Renal pelvis (tissue), 4 donors: Measurements from ENCODE around the gene PMF1. TPM values are rescaled to one million over a fixed set of nuclear protein-coding genes. Genes with fewer than 3 reads are reported as not detected.

Source experiments
- DNase-seq: peaks from one replicate; pipeline ENCODE4 v3.0.0-alpha.2; 2013
- polyA plus RNA-seq, 3 donors: library from polyadenylated mRNA; unstranded; fragments of 120-200 nt; gene quantifications; one replicate each; pipeline ENCODE4 v1.2.1, GENCODE V29; 2013; ENCODE audit not compliant: insufficient read length in 3 of 3

PMF1 gene
- polyA plus RNA-seq, 3 donors = 89.6 to 102 (median 99.1) TPM

GRCh38 chr1:156229809-156230472, 17.1 kb downstream of the PMF1 start:
- no peak for DNase-seq

DNA sequence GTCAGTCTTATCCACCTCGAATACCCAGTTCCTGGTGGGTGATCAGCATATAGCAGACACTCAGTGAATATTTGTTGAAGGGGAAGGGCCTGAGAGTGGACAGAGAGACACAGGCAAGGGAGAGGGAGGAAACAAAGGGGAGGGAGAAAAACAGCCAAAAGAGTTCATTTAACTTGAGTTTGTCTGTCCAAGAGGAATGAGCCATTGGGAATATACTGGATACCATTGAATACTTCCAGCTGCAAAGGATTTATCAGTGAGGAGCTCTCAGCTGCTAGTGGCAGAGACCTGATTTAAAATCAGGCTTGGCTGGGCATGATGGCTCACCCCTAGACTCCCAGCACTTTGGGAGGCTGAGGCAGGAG, 17.6 kb downstream of the PMF1 start:
- DNase-seq = no peak

- no peak for DNase-seq
These were observed 19.5 kb downstream of the PMF1 start for GRCh38 chr1:156232201-156232894.

DNA sequence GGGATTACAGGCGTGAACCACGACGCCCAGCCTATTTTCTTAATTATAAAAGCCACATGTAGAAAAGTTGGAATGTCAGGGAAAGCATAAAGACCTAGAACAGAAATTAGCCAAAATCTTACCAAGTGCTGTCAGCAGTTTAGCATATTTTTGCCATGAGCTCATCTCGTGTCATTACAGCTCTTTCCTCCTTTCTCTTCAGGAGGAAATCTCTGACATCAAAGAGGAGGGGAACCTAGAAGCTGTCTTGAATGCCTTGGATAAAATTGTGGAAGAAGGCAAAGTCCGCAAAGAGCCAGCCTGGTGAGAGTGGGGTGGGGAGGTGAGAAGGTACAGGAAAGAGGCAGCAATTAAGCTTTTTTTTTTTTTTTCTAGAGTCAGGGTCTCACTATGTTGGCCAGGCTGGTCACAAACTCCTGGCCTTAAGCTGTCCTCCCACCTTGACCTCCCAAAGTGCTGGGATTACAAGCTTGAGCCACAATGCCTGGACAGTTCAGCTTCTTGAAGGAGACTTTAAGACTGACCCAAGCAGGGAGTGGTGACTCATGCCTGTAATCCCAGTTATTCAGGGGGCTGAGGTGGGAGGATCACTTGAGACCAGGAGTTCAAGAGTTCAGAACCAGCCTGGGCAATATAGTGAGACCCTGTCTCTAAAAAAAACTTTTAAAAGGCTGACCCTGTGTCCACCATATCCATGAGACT, 20.8 kb downstream of the PMF1 start:
- DNase-seq = no peak

GRCh38 chr1:156236164-156236563, 23.4 kb downstream of the PMF1 start:
- DNase-seq = no peak

- DNase-seq = no peak
These were observed 25.4 kb downstream of the PMF1 start for GRCh38 chr1:156238248-156238647.

DNA sequence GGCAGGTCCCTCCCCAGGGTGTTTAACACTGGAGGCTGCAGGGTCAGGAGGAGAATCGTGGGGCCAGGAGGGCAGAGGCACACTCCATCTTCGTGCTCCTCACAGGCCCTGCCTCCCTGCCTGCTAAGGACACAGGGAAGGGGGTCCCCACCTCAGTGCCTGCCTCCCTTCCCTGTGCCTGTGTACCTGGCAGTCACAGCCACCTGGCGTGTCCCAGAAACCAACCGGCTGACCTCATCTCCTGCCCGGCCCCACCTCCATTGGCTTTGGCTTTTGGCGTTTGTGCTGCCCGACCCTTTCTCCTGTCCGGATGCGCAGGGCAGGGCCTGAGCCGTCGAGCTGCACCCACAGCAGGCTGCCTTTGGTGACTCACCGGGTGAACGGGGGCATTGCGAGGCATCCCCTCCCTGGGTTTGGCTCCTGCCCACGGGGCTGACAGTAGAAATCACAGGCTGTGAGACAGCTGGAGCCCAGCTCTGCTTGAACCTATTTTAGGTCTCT, 28.6 kb downstream of the PMF1 start:
- no peak for DNase-seq

DNA sequence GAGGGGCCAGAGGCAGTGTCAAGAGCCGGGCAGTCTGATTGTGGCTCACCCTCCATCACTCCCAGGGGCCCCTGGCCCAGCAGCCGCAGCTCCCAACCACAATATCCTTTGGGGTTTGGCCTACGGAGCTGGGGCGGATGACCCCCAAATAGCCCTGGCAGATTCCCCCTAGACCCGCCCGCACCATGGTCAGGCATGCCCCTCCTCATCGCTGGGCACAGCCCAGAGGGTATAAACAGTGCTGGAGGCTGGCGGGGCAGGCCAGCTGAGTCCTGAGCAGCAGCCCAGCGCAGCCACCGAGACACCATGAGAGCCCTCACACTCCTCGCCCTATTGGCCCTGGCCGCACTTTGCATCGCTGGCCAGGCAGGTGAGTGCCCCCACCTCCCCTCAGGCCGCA, 29.1 kb downstream of the PMF1 start, which contains the start of gene BGLAP:
Gene BGLAP (plus strand): TSS at position 259 of the 400 bp plus-strand sequence. CDS start 48 bp downstream, at position 307.
- DNase-seq = no peak

DNA sequence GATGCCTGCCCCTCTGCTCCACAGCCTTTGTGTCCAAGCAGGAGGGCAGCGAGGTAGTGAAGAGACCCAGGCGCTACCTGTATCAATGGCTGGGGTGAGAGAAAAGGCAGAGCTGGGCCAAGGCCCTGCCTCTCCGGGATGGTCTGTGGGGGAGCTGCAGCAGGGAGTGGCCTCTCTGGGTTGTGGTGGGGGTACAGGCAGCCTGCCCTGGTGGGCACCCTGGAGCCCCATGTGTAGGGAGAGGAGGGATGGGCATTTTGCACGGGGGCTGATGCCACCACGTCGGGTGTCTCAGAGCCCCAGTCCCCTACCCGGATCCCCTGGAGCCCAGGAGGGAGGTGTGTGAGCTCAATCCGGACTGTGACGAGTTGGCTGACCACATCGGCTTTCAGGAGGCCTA, 29.9 kb downstream of the PMF1 start:
- DNase-seq = no peak

DNA sequence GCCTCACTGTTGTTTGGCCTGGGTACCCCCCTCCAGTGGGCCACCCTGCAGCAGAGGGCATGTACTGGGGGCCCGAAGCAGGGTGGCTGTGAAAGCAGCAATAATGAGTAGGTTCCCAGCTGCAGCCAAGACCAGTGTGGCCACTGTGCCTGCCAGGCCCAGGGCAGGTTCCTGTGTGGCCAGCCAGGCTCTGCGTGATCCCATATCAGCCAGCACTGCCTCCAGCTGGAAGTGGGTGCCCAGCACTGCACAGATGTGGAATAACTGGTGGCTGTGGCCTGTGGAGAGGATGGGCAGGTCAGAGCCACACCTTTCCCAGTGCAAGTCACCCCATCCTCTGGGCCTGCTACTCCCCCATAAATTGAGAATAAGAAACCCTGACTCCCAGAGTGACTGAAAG, 31.3 kb downstream of the PMF1 start:
- no peak for DNase-seq

DNA sequence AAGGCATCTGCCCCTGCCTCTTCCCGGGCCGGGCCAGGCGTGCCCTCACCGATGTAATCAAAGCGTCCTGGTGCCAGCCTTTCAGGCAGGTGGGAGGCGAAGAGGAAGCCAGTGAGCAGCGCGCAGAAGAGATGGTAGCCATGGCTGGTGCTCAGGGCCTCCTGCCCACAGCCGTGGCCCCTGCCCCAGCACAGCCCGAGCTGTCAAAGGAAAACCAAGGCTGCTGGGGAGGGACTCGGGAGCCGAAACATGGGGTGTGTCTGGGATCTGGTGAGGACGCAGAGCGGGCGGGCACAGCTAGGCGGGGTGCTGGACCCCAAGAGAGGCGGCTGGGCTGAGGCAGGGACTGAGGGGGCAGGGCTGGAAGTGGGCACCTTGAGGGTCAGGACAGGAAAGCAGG, 31.9 kb downstream of the PMF1 start:
- no peak for DNase-seq

GRCh38 chr1:156245451-156246232, 32.8 kb downstream of the PMF1 start:
- peak; percentile 24 for DNase-seq

- no peak for DNase-seq
These were observed 33.5 kb downstream of the PMF1 start for GRCh38 chr1:156246241-156246780.

DNA sequence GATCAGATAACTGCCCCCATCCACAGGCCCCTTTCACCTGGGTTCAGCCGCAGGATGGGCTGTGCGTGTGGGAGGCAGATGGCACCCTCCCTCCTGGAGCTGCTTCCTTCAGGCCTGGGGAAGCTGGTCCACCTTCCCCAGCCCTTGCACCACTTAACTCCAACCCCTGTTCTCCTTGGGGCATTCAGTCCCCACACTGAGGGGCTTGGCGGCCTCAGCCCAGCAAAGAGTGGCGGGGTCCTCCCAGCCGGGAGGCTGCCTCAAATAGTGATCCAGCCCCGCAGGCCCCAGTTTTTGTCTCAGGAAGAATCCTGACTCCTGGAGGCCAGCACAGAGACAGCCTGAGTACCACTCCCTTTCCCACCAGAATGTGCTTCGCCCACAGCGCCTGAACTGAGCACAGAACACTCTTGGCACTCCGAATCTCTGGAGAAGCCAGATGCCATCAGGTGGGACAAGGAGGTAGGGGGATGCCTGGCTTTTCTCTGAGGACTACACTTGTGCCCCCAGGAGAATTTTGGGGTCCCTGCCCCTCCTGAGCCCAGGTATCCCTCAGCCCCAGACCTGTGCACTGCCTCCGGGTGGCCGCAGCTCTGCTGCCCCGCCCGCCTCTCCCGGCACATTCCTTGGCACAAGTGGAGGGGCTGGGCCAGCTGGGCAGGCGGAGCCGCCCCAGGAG, 34.1 kb downstream of the PMF1 start:
- no peak for DNase-seq

DNA sequence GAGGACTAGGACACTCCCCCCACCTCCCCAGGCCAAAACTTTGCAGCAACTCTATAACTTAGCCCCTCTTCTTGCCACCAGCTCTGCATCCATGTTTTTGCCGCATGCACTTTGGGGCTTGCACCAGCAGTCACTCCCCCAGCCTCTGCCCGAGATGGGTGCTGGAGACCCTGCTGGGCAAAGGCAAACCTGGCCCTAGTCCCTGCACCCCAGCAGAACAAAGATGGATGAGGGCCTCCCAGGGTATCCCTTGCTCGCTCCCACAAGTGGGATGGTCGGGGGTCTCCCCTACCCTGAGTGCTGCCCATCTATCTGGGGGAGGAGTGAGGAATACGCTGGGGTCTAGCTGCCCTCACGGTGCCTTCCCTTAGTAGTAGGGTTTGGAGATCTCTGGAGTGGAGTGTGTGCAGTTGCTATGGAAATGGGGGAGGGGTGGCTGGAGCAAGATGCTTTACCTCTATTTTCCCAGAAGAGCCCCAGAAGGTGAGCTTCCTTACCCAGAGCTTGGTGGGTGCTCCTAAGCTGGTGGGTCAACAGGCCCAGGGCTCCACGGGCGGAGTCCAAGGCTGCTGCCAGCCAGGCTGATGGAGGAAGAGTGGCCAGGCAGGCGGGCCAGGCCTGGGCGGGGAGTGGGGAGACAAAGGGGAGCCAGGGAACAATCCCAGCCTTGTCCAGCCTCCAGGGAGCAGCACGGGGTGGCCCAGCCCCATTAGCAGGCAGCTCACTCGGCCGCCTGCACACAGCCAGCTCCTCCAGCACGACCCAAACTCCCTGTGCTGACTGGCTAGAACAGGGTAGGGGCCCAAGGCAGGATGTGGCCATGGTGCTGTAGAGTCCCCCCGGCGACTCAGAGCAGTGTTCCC, 34.9 kb downstream of the PMF1 start, which contains the start of gene PAQR6:
Gene PAQR6 (minus strand): TSS at position 597 of the 863 bp plus-strand sequence. CDS start 1,325 bp downstream, outside the sequence.
- no peak for DNase-seq

DNA sequence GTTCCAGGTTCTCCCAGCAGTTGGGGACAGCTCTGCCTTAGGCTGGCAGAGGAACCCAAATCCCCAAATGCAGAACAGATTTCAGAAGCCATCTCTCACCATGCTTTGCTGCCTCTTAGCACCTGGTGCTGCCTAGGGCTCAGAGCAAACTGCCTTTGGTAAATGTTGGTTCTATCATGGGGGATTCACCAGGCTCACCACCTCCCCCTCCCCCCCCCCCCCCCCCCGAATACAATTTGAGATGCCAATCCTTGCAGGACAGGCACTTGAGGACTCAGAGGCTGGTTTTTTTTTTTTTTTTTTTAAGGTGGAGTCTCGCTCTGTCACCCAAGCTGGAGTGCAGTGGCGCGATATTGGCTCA, 35.5 kb downstream of the PMF1 start:
- DNase-seq = no peak

DNA sequence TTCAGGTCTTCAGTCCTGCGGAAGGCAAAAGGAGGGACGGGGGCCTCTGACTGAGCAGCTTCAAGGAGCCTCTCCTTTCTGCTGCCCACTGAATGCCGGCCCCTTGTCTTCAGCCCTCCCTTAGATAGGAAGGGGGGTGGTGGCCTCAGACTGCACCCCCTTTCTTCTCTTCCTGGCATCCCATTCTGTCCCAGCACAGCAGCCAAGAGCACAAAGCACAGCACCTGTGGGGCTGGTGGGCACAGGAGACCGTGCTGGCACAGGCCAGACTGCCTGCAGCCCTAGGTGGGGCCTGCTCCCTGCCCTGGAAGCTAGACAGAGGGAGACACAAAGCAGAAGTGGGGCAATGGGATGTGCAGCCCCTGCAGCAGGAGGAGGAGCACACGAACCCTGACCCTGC, 36.8 kb downstream of the PMF1 start:
- DNase-seq = no peak

GRCh38 chr1:156251527-156251926, 38.7 kb downstream of the PMF1 start:
- DNase-seq = no peak

- DNase-seq = no peak
These were observed 40.8 kb downstream of the PMF1 start for GRCh38 chr1:156253634-156254033.

DNA sequence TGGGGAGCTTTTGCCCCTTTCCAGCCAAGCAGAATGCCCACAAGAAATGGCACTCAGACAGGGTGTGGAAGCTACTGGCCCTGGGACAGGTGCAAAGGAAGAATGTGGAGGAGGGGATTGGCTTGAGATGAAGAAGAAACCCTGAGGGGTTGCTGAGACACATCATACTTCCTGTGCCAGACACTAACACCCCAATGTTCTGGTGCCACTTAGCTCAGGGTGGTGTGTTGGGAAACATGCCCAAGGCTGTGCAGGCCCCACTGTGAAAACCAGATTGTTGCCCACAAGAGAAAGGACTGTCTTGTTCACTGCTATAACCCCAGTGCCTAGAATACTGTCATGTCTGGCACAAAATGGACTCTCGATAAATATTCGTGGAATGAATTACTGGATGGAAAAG, 44.9 kb downstream of the PMF1 start:
- DNase-seq = no peak
